ENCODE data around the gene HNRNPAB. TPM values are rescaled to one million over a fixed set of nuclear protein-coding genes. Genes with fewer than 3 reads are reported as not detected.

The HNRNPAB gene
- total and polyA plus RNA-seq, 2 donors (not counting 3 experiments of a cell fraction or from before 2014, with no cell fraction given), result 207 to 309 TPM

DNA sequence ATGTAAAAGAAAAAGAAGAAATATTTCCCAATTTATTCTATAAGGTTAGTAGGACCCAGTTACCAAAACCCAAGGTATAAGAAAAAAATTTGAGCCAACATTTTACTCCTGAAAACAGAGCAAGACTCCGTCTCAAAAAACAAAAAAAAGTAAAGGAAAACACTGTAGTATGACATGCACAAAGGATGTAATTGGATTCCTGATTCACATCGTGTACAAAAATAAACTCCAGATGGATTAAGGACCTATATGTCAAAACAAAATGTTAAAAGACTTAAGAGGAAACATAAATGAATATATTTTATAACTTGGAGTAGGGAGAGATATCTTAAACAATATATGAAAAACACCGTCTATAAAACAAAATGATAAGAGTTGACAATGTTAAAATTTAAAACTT is 14.5 kb downstream of the HNRNPAB start:
- CTCF ChIA-PET, result no interaction called here
- no peak for FAIRE-seq
- Histone ChIP-seq H3K4me2 (ENCODE audit: insufficient read depth, low read length) (no peak overlapping the region), H2AFZ (ENCODE audit: low read depth, low read length) (no peak overlapping the region), H3K27me3 (ENCODE audit: control insufficient read depth in 2 of 2, insufficient read depth in 2 of 2, low read length in 2 of 2) (no peaks in the 10 kb centered on the region), H3K36me3 (ENCODE audit: control insufficient read depth in 2 of 2, extremely low read depth in 1 of 2, insufficient read depth in 2 of 2, low read length in 2 of 2) (peaks cover 18 to 30% of the 10 kb centered on the region in 2 experiments), H4K20me1 (replicated peaks; ENCODE audit: control insufficient read depth, extremely low read depth, insufficient read depth, low read length) (no peaks in the 10 kb centered on the region), H3K27ac (ENCODE audit: insufficient read depth, low read depth, low read length) (no peak overlapping the region), H3K4me1 (ENCODE audit: control insufficient read depth, extremely low read depth, insufficient read depth, low read length) (no peaks in the 10 kb centered on the region), H3K9me1 (replicated peaks; ENCODE audit: control insufficient read depth, extremely low read depth, insufficient read depth, low read length) (no peaks in the 10 kb centered on the region), H3K9ac (replicated peaks; ENCODE audit: extremely low read depth, insufficient read depth, low read length) (no peak overlapping the region), H3K9me3 (replicated peaks; ENCODE audit: control insufficient read depth, insufficient read depth, low read length) (no peaks in the 10 kb centered on the region), H3K79me2 (ENCODE audit: control insufficient read depth, insufficient read depth, low read length) (no peaks in the 10 kb centered on the region), H3K4me3 (replicated peaks in 1 of 3; ENCODE audit: insufficient read depth in 1 of 3, low read depth in 1 of 3, low read length in 3 of 3) (no peak overlapping the region)
- no peak for TF ChIP-seq FOS (IDR thresholded peaks at IDR 0.05; ENCODE audit: borderline replicate concordance, insufficient read depth, low read length)
- TF ChIP-seq, protein P1, sequence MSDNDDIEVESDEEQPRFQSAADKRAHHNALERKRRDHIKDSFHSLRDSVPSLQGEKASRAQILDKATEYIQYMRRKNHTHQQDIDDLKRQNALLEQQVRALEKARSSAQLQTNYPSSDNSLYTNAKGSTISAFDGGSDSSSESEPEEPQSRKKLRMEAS (IDR thresholded peaks at IDR 0.05; ENCODE audit: insufficient read depth, insufficient read length), result no peak
- TF ChIP-seq POLR2AphosphoS5 (IDR thresholded peaks at IDR 0.05; ENCODE audit: insufficient read depth, low read depth, low read length), result no peak
- TF ChIP-seq JUN (IDR thresholded peaks at IDR 0.05; ENCODE audit: borderline replicate concordance, insufficient read depth, insufficient read length, low read depth), result no peak
- no TSS peak for BruUV-seq (replicated peaks)
- intact Hi-C loops (cut with micrococcal nuclease) (no loop called here), dilution Hi-C loops (cut with MboI; ENCODE audit: extremely low pct_ligation_motif_present, low sequenced_read_pairs) (no loop called here)
- no peak for DNase-seq (ENCODE audit: low read depth, low spot score)
- POLR2A ChIA-PET, result no interaction called here

DNA sequence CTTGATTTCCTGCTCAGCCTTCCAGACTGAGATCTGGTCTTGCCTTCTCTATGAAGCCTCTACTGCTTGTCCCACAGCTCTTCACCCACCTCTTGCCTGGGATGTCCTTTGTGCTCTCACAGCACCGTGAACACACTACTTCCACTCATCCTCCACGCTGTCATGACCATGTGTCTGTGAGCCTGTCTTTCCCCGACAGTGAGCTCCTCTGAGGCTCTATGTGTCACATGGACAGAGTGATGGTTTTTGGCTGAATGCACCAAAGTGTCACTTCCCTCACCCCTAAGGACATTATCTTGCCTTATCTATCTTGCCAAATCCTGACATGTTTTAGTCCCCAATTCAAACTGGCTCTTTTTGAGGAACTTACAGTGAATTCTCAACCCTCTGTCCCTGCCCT is 16.9 kb downstream of the HNRNPAB start:
- H3K9ac ChIP-seq (replicated peaks; ENCODE audit: extremely low read depth, insufficient read depth, low read length), result no peak overlapping the region
- intact Hi-C loops (cut with micrococcal nuclease), result no loop called here
- ChIA-PET CTCF (interaction anchor here (1.1 kb wide), 2 partner anchors 9 to 14 kb away, joined by 3 read pairs; no protein-coding TSS in a partner anchor), POLR2A (no interaction called here)
- H3K4me1 ChIP-seq (ENCODE audit: control insufficient read depth, extremely low read depth, insufficient read depth, low read length), result no peaks in the 10 kb centered on the region
- no peaks in the 10 kb centered on the region for H3K79me2 ChIP-seq (ENCODE audit: control insufficient read depth, insufficient read depth, low read length)
- H3K4me2 ChIP-seq (ENCODE audit: insufficient read depth, low read length), result no peak overlapping the region
- no peaks in the 10 kb centered on the region for H4K20me1 ChIP-seq (replicated peaks; ENCODE audit: control insufficient read depth, extremely low read depth, insufficient read depth, low read length)
- dilution Hi-C loops (cut with MboI; ENCODE audit: extremely low pct_ligation_motif_present, low sequenced_read_pairs), result no loop called here
- H3K36me3 ChIP-seq (ENCODE audit: control insufficient read depth in 2 of 2, extremely low read depth in 1 of 2, insufficient read depth in 2 of 2, low read length in 2 of 2), result peaks cover 7 to 18% of the 10 kb centered on the region in 2 experiments
- FAIRE-seq (no peak), DNase-seq (ENCODE audit: low read depth, low spot score) (no peak)
- TF ChIP-seq POLR2AphosphoS5 (IDR thresholded peaks at IDR 0.05; ENCODE audit: insufficient read depth, low read depth, low read length), result peak; percentile 27
- TF ChIP-seq MYC (IDR thresholded peaks at IDR 0.05; ENCODE audit: low read depth, low read length), result no peak
- TF ChIP-seq POLR2A (IDR thresholded peaks at IDR 0.05; ENCODE audit: low read depth, low read length), result peak; percentile 50
- H3K27me3 ChIP-seq (ENCODE audit: control insufficient read depth in 2 of 2, insufficient read depth in 2 of 2, low read length in 2 of 2), result no peaks in the 10 kb centered on the region
- H3K27ac ChIP-seq (ENCODE audit: insufficient read depth, low read depth, low read length), result no peak overlapping the region
- no peaks in the 10 kb centered on the region for H3K9me1 ChIP-seq (replicated peaks; ENCODE audit: control insufficient read depth, extremely low read depth, insufficient read depth, low read length)
- H3K4me3 ChIP-seq (replicated peaks in 1 of 3; ENCODE audit: insufficient read depth in 1 of 3, low read depth in 1 of 3, low read length in 3 of 3), result no peak overlapping the region
- H2AFZ ChIP-seq (ENCODE audit: low read depth, low read length), result no peak overlapping the region
- no peaks in the 10 kb centered on the region for H3K9me3 ChIP-seq (replicated peaks; ENCODE audit: control insufficient read depth, insufficient read depth, low read length)
- no TSS peak for BruUV-seq (replicated peaks)
